Fibroblast of lung (primary cell): ENCODE measurements around the gene SLC44A1. TPM values are rescaled to one million over a fixed set of nuclear protein-coding genes. Genes with fewer than 3 reads are reported as not detected.

Experiments
- DNase-seq, 2 donors: peaks; one replicate each; pipeline versions ENCODE4 v3.0.0 to v3.0.0-alpha.2; 2010; ENCODE audit warnings: low read depth in 2 of 2
- H2AFZ ChIP-seq: 2 replicates; pipeline ENCODE4 v1.5.1; 2012; ENCODE audit warnings: low read length, control low read depth, inconsistent platforms
- H3K27ac ChIP-seq: 2 replicates; pipeline ENCODE4 v1.5.1; 2011; ENCODE audit warnings: low read length, control low read depth; ENCODE audit not compliant: insufficient read depth
- H3K27me3 ChIP-seq: 2 replicates; pipeline ENCODE4 v1.5.1; 2011; ENCODE audit warnings: mild to moderate bottlenecking, low read length; ENCODE audit not compliant: control insufficient read depth, insufficient read depth
- H3K36me3 ChIP-seq: 2 replicates; pipeline ENCODE4 v1.5.1; 2011; ENCODE audit warnings: low read length; ENCODE audit not compliant: control insufficient read depth, insufficient read depth
- H3K4me1 ChIP-seq: 2 replicates; pipeline ENCODE4 v1.5.1; 2011; ENCODE audit warnings: low read length; ENCODE audit not compliant: control insufficient read depth, insufficient read depth; ENCODE audit errors: extremely low read depth
- H3K4me2 ChIP-seq: 2 replicates; pipeline ENCODE4 v1.5.1; 2011; ENCODE audit warnings: low read length, control low read depth; ENCODE audit not compliant: insufficient read depth; ENCODE audit errors: extremely low read depth
- H3K4me3 ChIP-seq, 4 experiments: fragments of 200-600 bp in 1 of 4; sonication (generic) in 1 of 4; replicated peaks in 1 of 4; 2 replicates each; pipeline ENCODE4 v1.5.1; 2011 to 2016; ENCODE audit warnings: low read length in 4 of 4, low read depth in 3 of 4, mild to moderate bottlenecking in 3 of 4, control low read depth in 2 of 4, inconsistent platforms in 1 of 4, mixed read lengths in 1 of 4; ENCODE audit not compliant: insufficient read depth in 1 of 4; ENCODE audit errors: control extremely low read depth in 1 of 4
- H3K79me2 ChIP-seq: 2 replicates; pipeline ENCODE4 v1.5.1; 2012; ENCODE audit warnings: mild to moderate bottlenecking, low read length, inconsistent platforms; ENCODE audit not compliant: control insufficient read depth, insufficient read depth
- H3K9ac ChIP-seq: 2 replicates; pipeline ENCODE4 v1.5.1; 2011; ENCODE audit warnings: mild to moderate bottlenecking, low read length, control low read depth; ENCODE audit not compliant: insufficient read depth
- H3K9me3 ChIP-seq: 2 replicates; pipeline ENCODE4 v1.5.1; 2012; ENCODE audit warnings: low read depth, low read length; ENCODE audit not compliant: control insufficient read depth, insufficient read depth
- H4K20me1 ChIP-seq: 2 replicates; pipeline ENCODE4 v1.5.1; 2011; ENCODE audit warnings: low read length; ENCODE audit not compliant: control insufficient read depth, insufficient read depth; ENCODE audit errors: extremely low read depth
- EZH2 ChIP-seq: IDR thresholded peaks from 2 replicates; pipeline ENCODE4 v1.5.1; 2012; ENCODE audit warnings: low read length, control low read depth, mild to moderate bottlenecking; ENCODE audit errors: missing control alignments
- polyA plus RNA-seq, 2 donors: library from polyadenylated mRNA; depleted of rRNA in 1 of 2; stranded (reverse) in 1 of 2; unstranded in 1 of 2; fragments of >200 nt; gene quantifications; 2 replicates each; pipeline ENCODE4 v1.2.1, GENCODE V29; 2011 to 2012; ENCODE audit warnings: missing spikeins in 1 of 2
- total RNA-seq: library from RNA; depleted of rRNA; stranded (reverse); fragments of >200 nt; gene quantifications from 2 replicates; pipeline ENCODE4 v1.2.1, GENCODE V29; 2014
- TF ChIP-seq, protein P1 (sequence below), 2 donors: IDR thresholded peaks in 1 of 2; conservative IDR thresholded peaks in 1 of 2; 1 replicate in 1 of 2; 2 replicates in 1 of 2; pipeline ENCODE4 v1.5.1; 2011 to 2012; ENCODE audit warnings: low read length in 2 of 2, control low read depth in 1 of 2, inconsistent platforms in 1 of 2, low read depth in 1 of 2, mild to moderate bottlenecking in 1 of 2

The SLC44A1 gene
- total and polyA plus RNA-seq, 2 donors (not counting 1 experiment from before 2014, with no cell fraction given) = 35.9 to 54.2 TPM

GRCh38 chr9:105452185-105452584, 207.7 kb downstream of the SLC44A1 start:
- TF ChIP-seq EZH2 = no peak
- TF ChIP-seq, protein P1, sequence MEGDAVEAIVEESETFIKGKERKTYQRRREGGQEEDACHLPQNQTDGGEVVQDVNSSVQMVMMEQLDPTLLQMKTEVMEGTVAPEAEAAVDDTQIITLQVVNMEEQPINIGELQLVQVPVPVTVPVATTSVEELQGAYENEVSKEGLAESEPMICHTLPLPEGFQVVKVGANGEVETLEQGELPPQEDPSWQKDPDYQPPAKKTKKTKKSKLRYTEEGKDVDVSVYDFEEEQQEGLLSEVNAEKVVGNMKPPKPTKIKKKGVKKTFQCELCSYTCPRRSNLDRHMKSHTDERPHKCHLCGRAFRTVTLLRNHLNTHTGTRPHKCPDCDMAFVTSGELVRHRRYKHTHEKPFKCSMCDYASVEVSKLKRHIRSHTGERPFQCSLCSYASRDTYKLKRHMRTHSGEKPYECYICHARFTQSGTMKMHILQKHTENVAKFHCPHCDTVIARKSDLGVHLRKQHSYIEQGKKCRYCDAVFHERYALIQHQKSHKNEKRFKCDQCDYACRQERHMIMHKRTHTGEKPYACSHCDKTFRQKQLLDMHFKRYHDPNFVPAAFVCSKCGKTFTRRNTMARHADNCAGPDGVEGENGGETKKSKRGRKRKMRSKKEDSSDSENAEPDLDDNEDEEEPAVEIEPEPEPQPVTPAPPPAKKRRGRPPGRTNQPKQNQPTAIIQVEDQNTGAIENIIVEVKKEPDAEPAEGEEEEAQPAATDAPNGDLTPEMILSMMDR (conservative IDR thresholded peaks at IDR 0.05 in 1 of 2, IDR thresholded peaks at IDR 0.05 in 1 of 2; ENCODE audit: low read depth in 1 of 2, low read length in 2 of 2) = no peak
- no peak overlapping the region for H3K27ac ChIP-seq
- H3K4me1 ChIP-seq = peaks cover 2% of the 10 kb centered on the region
- no peak overlapping the region for H3K4me2 ChIP-seq
- H3K36me3 ChIP-seq = no peaks in the 10 kb centered on the region
- peaks cover 82% of the 10 kb centered on the region for H3K79me2 ChIP-seq
- no peak overlapping the region for H2AFZ ChIP-seq
- H3K4me3 ChIP-seq = no peak overlapping the region
- DNase-seq = no peak
- no peaks in the 10 kb centered on the region for H3K9me3 ChIP-seq
- no peaks in the 10 kb centered on the region for H3K27me3 ChIP-seq
- no peak overlapping the region for H3K9ac ChIP-seq
- peaks cover 2% of the 10 kb centered on the region for H4K20me1 ChIP-seq

- Histone ChIP-seq H3K4me2 (no peak overlapping the region), H3K9ac (no peak overlapping the region), H3K27ac (no peak overlapping the region), H3K4me1 (no peaks in the 10 kb centered on the region), H3K79me2 (peaks cover 89% of the 10 kb centered on the region), H3K36me3 (no peaks in the 10 kb centered on the region), H2AFZ (no peak overlapping the region), H3K4me3 (no peak overlapping the region), H3K9me3 (no peaks in the 10 kb centered on the region), H4K20me1 (peaks cover 2% of the 10 kb centered on the region), H3K27me3 (no peaks in the 10 kb centered on the region)
- TF ChIP-seq EZH2 = no peak
- TF ChIP-seq, protein P1 (conservative IDR thresholded peaks at IDR 0.05 in 1 of 2, IDR thresholded peaks at IDR 0.05 in 1 of 2; ENCODE audit: low read depth in 1 of 2, low read length in 2 of 2) = no peak
- DNase-seq = no peak
Observed at GRCh38 chr9:105455836-105456475, 211.5 kb downstream of the SLC44A1 start.

DNA sequence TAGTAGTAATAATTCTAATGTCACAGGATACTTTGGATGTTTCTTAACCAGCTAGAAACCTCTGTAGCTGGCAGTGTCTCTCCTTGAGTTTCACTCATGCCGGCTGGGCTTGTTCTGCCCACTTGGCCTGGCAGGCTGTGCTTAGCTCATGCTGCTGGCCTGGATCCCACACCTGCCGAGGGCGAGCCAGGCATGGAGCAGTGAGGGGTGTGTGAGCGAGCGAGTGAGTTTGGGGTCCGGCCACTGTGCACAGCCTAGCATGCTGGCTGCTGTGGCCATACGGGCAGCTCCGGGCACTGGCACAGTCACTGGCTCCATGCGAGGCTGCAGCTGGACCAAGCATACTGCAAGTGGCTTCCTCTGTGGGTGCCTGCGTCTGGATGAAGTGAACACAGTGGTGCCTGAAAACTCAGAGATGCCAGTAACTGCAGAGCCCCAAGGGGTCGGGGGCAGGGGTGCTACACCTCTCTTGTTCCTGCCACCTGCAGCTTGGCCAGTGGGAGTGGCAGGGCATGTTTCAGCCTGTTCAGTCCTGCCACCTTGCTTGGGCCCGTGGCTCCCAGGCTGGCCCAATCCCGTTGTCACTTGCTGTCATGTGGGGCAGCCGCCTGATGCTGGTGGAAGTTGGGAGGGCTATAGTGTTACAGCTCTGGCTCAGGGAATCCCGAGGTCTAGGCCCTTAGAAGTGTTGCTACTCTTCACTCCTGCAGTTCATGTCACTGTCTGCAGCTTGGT, 213.3 kb downstream of the SLC44A1 start:
- Histone ChIP-seq H2AFZ (no peak overlapping the region), H3K27me3 (no peaks in the 10 kb centered on the region), H4K20me1 (peaks cover 2% of the 10 kb centered on the region), H3K27ac (no peak overlapping the region), H3K4me3 (no peak overlapping the region), H3K4me2 (no peak overlapping the region), H3K9me3 (no peaks in the 10 kb centered on the region), H3K79me2 (peaks cover 85% of the 10 kb centered on the region), H3K36me3 (no peaks in the 10 kb centered on the region), H3K9ac (no peak overlapping the region), H3K4me1 (no peaks in the 10 kb centered on the region)
- DNase-seq = no peak
- TF ChIP-seq, protein P1 (conservative IDR thresholded peaks at IDR 0.05 in 1 of 2, IDR thresholded peaks at IDR 0.05 in 1 of 2; ENCODE audit: low read depth in 1 of 2, low read length in 2 of 2) = no peak
- no peak for TF ChIP-seq EZH2
